GM23248 (cell line): Measurements from ENCODE around the gene BRD3.

Experiments used
- EZH2 ChIP-seq: fragments of 200-600 bp; sonication (generic); IDR thresholded peaks from 2 replicates; pipeline ENCODE4 v1.6.1; 2018; ENCODE audit warnings: antibody characterized with exemption, mild to moderate bottlenecking; ENCODE audit not compliant: insufficient read depth, poor library complexity, severe bottlenecking
- EZH2phosphoT487 ChIP-seq: fragments of 200-600 bp; sonication (generic); IDR thresholded peaks from 2 replicates; pipeline ENCODE4 v1.6.1; 2018; ENCODE audit warnings: antibody characterized with exemption, moderate library complexity, mild to moderate bottlenecking, low read depth; ENCODE audit not compliant: insufficient read depth

DNA sequence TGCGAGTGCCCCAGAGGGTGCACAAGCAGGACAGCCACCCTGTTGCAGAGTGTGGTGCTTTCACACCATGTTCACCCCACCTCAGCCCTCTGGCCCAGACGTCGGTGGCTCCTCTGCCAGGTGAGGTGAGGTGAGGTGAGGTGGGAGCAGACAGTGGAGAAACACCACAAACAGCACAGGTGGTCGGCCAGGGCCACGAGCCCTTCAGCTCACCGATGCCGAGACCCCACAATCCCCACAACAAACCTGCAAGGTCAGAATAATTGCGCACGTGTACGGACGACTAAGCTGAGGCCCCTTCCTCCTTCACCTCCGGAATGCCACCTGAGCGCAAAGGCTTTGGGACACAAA, 10.5 kb downstream of the BRD3 start:
- TF ChIP-seq EZH2: no peak
- TF ChIP-seq EZH2phosphoT487: no peak
